Measurements from ENCODE around the gene MAP1LC3B2. TPM values are rescaled to one million over a fixed set of nuclear protein-coding genes. Genes with fewer than 3 reads are reported as not detected.
A peak's percentile ranks its signal among the peaks of the same experiment; 100 is the strongest.

The MAP1LC3B2 gene
- total RNA-seq, 2 donors from 2014 or later, result not detected

DNA sequence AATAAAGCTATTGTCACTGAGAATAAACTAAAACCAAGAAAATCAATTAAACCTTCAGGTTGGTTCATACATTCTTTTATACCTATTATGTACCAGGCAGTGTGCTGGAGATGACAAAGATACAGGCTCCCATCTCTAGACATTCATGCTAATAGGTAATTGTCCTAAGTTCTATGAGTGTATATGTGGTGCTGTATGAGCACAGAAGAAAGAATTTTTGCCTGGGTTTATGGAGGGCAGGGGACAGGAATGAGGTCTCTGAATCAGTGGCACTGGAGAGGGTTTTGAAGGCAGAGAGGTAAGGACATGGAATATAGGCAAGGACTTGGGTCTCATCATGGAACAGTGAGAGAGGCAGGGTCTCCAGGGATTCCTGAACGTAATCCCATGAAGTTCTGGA is 38.7 kb downstream of the MAP1LC3B2 start:
- intact Hi-C loops (cut with DNase I), result loop anchor here (5.0 kb wide), 1 partner anchor 331 kb away; no protein-coding TSS in a partner anchor
- no peak overlapping the region for H3K27ac ChIP-seq
- WGBS, 2 donors, result 88 to 92% methylated on average over 1 of the region's 1 CpG

DNA sequence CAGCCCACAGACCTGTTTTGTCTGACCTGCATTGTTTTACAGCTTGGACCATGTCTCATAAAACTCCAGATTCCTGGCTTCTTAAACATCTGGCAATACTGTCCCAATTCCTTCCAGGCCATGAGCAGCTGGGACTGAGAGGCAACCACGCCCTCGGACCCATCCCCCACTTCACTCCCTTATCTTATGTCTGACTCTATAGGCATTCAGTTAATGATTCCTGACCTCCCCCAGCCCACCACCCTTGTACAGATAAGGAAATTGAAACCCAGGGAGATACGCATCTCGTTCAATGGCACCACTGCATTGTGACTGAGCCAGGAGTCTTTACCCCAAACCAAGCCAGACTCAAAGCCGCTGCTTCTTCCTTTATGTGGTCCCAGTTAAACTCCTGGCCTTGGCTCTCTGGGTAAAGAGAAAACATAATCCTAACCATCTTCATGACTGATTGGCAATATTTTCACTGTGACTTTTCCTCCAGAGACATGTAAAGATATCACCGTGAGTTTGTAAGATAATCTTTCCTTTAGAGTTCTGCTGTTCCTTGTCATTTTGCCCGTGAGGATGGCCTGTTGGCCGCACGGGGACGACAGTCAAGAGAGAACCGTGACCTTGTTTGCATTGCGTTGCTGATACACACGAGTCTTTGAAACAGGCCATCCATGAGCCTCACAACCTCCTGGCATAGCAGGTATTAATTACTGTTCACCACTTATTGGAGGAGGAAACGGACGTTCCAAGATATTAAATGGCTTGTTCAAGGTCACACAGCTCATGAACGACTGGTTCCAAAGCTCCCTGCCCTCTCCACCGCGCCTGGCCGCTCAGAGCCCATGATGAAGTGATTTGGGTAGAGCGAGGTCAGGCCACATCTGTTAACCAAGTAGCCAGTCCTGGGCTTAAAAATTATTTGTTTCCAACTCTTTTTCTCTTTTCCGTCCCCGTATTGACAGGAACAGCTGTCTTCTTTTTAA is 39.4 kb downstream of the MAP1LC3B2 start:
- peak in 3 of 4 donors; percentile 18 to 23 (median 23) for DNase-seq
- H3K4me3 ChIP-seq, result no peak overlapping the region

More for the DNA sequence above, 38.7 kb downstream of the MAP1LC3B2 start:
- DNase-seq, result no peak
- Histone ChIP-seq H3K27me3 (no peaks in the 10 kb centered on the region), H3K4me3 (no peak overlapping the region), H3K9me3 (no peaks in the 10 kb centered on the region), H3K36me3 (replicated peaks in 1 of 2; ENCODE audit: insufficient read depth in 1 of 2, low read depth in 2 of 2) (no peaks in the 10 kb centered on the region), H3K4me1 (peaks cover 25% of the 10 kb centered on the region)
- ATAC-seq, result no peak
- no peak for TF ChIP-seq POLR2A (IDR thresholded peaks at IDR 0.05)
- TF ChIP-seq CTCF (IDR thresholded peaks at IDR 0.05), result no peak

DNA sequence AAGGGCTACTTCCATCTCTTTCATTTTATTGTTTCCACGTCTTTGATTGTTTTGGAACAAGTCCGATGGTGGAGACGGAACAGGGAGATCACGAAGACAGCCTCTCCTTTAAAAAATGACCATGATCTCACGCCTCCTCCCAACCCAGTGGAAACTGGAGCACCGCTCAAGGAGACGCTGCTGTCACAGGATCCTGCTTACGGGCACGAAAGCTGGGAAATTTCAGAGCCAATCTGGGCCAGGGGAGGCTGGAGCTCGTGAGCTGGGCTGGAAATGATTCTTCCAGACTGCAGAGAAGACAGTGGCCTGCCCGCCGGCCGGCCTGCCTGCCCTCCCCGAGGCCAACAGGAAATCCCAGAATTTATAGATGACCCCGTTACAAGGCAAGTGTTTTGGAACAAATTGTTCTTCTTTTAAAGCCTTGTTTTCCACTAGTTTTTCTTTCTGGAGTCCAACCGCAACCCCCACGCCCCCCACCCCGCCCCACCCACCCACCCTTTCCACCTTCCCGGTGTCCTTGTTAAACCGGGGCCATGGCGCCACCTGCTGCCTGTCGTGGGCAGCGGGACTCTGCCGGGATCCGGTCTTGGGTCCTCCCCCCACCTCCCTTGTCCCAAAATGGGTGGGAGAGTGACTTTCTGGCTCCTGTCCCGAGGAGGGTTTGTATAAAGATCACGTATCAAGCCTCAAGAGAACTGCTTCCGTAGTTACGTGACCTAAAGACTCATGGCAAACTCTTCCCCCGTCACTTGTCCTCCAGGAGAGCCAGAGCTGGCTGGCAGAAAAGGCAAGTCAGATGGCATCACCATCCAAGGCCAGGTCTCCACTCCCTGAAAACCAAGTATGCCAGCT is 40.3 kb downstream of the MAP1LC3B2 start:
- Histone ChIP-seq H3K4me3 (no peak overlapping the region), H3K27ac (peak overlapping the region in 3 of 4 donors; percentile 72 to 79 (median 73)), H3K27me3 (no peaks in the 10 kb centered on the region), H3K36me3 (replicated peaks in 1 of 2; ENCODE audit: insufficient read depth in 1 of 2, low read depth in 2 of 2) (no peaks in the 10 kb centered on the region), H3K9me3 (no peaks in the 10 kb centered on the region), H3K4me1 (peaks cover 22% of the 10 kb centered on the region)
- TF ChIP-seq POLR2A (IDR thresholded peaks at IDR 0.05) (peak in 2 of 3 donors; percentile 36 to 43), CTCF (IDR thresholded peaks at IDR 0.05) (peak; percentile 56 to 72 (median 63))
- ATAC-seq, result peak; percentile 84
- 2 to 4% methylated on average over 28 to 29 of the region's 30 CpGs for WGBS, 2 donors
- DNase-seq, result peak; percentile 82 to 90 (median 84)
- intact Hi-C loops (cut with DNase I), result loop anchor here (5.0 kb wide), 1 partner anchor 332 kb away; no protein-coding TSS in a partner anchor

More for the DNA sequence above, 39.4 kb downstream of the MAP1LC3B2 start:
- Histone ChIP-seq H3K27me3 (no peaks in the 10 kb centered on the region), H3K9me3 (no peaks in the 10 kb centered on the region), H3K27ac (peak overlapping the region in 3 of 4 donors; percentile 72 to 79 (median 73)), H3K4me1 (peaks cover 22% of the 10 kb centered on the region), H3K36me3 (replicated peaks in 1 of 2; ENCODE audit: insufficient read depth in 1 of 2, low read depth in 2 of 2) (no peaks in the 10 kb centered on the region)
- no peak for TF ChIP-seq POLR2A (IDR thresholded peaks at IDR 0.05)
- no peak for TF ChIP-seq CTCF (IDR thresholded peaks at IDR 0.05)
- peak; percentile 30 for ATAC-seq
- 40 to 41% methylated on average over 22 of the region's 22 CpGs for WGBS, 2 donors
- intact Hi-C loops (cut with DNase I), result loop anchor here (5.0 kb wide), 1 partner anchor 331 kb away; no protein-coding TSS in a partner anchor

DNA sequence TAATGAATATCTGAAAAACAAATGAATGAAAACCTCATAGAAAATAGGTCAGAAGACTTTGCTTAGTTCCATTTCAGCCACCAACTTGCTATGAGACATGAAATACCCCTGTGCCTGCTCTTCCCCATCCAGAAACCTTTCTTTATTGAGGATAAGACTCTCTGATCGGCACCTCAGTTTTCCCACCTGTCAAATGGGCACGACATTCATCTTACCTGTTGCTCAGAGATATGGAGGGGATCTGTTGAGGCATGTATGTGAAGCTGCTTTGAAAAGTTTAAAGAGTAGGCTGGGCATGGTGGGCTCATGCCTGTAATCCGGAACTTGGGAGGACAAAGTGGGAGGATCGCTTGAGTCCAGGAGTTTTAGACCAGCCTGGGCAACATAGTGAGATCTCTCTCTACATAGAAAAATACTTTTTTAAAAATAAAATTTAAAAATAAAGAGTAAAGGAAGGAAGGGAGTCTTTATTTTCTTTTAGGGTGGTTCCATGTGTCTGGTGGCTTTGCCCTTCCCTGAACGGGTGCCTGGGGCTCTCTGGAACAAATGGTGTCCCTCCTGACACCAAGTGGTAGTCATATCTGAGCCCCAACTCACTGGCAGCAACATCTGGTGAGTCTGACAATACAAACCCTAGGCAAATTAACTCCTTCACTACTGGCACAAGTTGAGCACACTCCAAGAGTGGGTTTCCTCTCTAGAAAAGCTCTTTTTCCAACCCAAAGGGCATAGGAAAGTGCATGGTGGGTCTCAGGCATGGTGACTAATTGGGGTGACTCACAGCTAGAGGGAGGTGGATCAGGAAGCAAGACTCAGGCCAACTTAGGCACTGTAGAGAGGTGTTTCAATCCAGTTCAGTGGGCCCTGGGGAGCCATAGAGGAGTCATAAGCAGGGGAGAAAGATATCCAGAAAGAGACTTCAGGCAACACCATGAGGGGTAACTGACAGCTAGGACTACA is 42.1 kb downstream of the MAP1LC3B2 start:
- no peak overlapping the region for H3K27ac ChIP-seq

More for the DNA sequence above, 42.1 kb downstream of the MAP1LC3B2 start:
- Histone ChIP-seq H3K9me3 (no peaks in the 10 kb centered on the region), H3K36me3 (replicated peaks in 1 of 2; ENCODE audit: insufficient read depth in 1 of 2, low read depth in 2 of 2) (no peaks in the 10 kb centered on the region), H3K4me1 (peaks cover 22% of the 10 kb centered on the region), H3K27me3 (no peaks in the 10 kb centered on the region), H3K4me3 (no peak overlapping the region)
- no peak for DNase-seq
- no peak for ATAC-seq
- TF ChIP-seq POLR2A (IDR thresholded peaks at IDR 0.05), result no peak
- TF ChIP-seq CTCF (IDR thresholded peaks at IDR 0.05), result no peak
- whole genome bisulfite sequencing, 2 donors, result 92% methylated on average over 5 of the region's 5 CpGs
- intact Hi-C loops (cut with DNase I), result no loop called here
